Measurements from ENCODE around the gene KIAA0232. TPM values are rescaled to one million over a fixed set of nuclear protein-coding genes. Genes with fewer than 3 reads are reported as not detected.

Gene KIAA0232
- total and polyA plus RNA-seq, 4 donors: 8.9 to 34.4 (median 18.5) TPM

GRCh38 chr4:6781561-6781960, 966 bp upstream of the KIAA0232 start:
- DNase-seq (ENCODE audit: low spot score): no peak
- no peaks in the 10 kb centered on the region for H3K9me3 ChIP-seq (ENCODE audit: control insufficient read depth in 4 of 4, low read length in 3 of 4)
- no peaks in the 10 kb centered on the region for H3K36me3 ChIP-seq (ENCODE audit: control insufficient read depth in 4 of 4, insufficient read depth in 3 of 4, low read depth in 1 of 4, low read length in 3 of 4)
- no peaks in the 10 kb centered on the region for H3K27me3 ChIP-seq (ENCODE audit: control insufficient read depth in 4 of 4, insufficient read depth in 4 of 4, low read length in 3 of 4)
- no peak overlapping the region for H3K4me3 ChIP-seq (ENCODE audit: low read depth in 1 of 3, low read length in 3 of 3)
- 86% methylated on average over 6 of the region's 6 CpGs for WGBS
- TF ChIP-seq YY1 (IDR thresholded peaks at IDR 0.05) (no peak), GABPA (IDR thresholded peaks at IDR 0.05 in 1 of 2, conservative IDR thresholded peaks at IDR 0.05 in 1 of 2) (no peak), EGR1 (IDR thresholded peaks at IDR 0.05; ENCODE audit: low read depth in 2 of 2) (no peak), TAF1 (conservative IDR thresholded peaks at IDR 0.05) (no peak), ZBTB33 (IDR thresholded peaks at IDR 0.05) (no peak), FOXA2 (IDR thresholded peaks at IDR 0.05) (no peak), CTCF (IDR thresholded peaks at IDR 0.05; ENCODE audit: low read depth, low read length, missing input control) (no peak), FOXA1 (IDR thresholded peaks at IDR 0.05) (no peak)
- peaks cover 4 to 36% (median 28%) of the 10 kb centered on the region in 4 donors for H3K4me1 ChIP-seq (ENCODE audit: control insufficient read depth in 4 of 4, insufficient read depth in 4 of 4, low read length in 3 of 4)
- peak overlapping the region; percentile 12 to 52 for H3K9ac ChIP-seq (ENCODE audit: low read depth in 1 of 2, low read length in 2 of 2)
- H3K27ac ChIP-seq (ENCODE audit: low read depth in 1 of 2, low read length in 2 of 2): peak overlapping the region in 1 of 2 donors; percentile 90

- DNase-seq (ENCODE audit: low spot score): no peak
- H3K9me3 ChIP-seq (ENCODE audit: control insufficient read depth in 4 of 4, low read length in 3 of 4): no peaks in the 10 kb centered on the region
- no peak for TF ChIP-seq CTCF (IDR thresholded peaks at IDR 0.05; ENCODE audit: low read depth, low read length, missing input control)
- no peak for TF ChIP-seq YY1 (IDR thresholded peaks at IDR 0.05)
- no peak for TF ChIP-seq FOXA1 (IDR thresholded peaks at IDR 0.05)
- TF ChIP-seq GABPA (IDR thresholded peaks at IDR 0.05 in 1 of 2, conservative IDR thresholded peaks at IDR 0.05 in 1 of 2): no peak
- no peak for TF ChIP-seq ZBTB33 (IDR thresholded peaks at IDR 0.05)
- no peak for TF ChIP-seq RXRA (IDR thresholded peaks at IDR 0.05)
- no peak for TF ChIP-seq HNF4G (IDR thresholded peaks at IDR 0.05)
- no peak for TF ChIP-seq MAX (IDR thresholded peaks at IDR 0.05)
- no peak for TF ChIP-seq ATF3 (IDR thresholded peaks at IDR 0.05)
- TF ChIP-seq FOXA2 (IDR thresholded peaks at IDR 0.05): no peak
- TF ChIP-seq SP1 (IDR thresholded peaks at IDR 0.05): no peak
- no peak for TF ChIP-seq EGR1 (IDR thresholded peaks at IDR 0.05; ENCODE audit: low read depth in 2 of 2)
- no peak for TF ChIP-seq HNF4A (conservative IDR thresholded peaks at IDR 0.05)
- no peak for TF ChIP-seq NR2F2 (IDR thresholded peaks at IDR 0.05)
- no peak for TF ChIP-seq RAD21 (IDR thresholded peaks at IDR 0.05)
- peak overlapping the region in 1 of 2 donors; percentile 48 for H3K9ac ChIP-seq (ENCODE audit: low read depth in 1 of 2, low read length in 2 of 2)
- WGBS: under 1% methylated on average over 34 of the region's 34 CpGs
- H3K4me1 ChIP-seq (ENCODE audit: control insufficient read depth in 4 of 4, insufficient read depth in 4 of 4, low read length in 3 of 4): peaks cover 4 to 40% (median 29%) of the 10 kb centered on the region in 4 donors
- H3K36me3 ChIP-seq (ENCODE audit: control insufficient read depth in 4 of 4, insufficient read depth in 3 of 4, low read depth in 1 of 4, low read length in 3 of 4): peaks cover 0 to 2% (median under 1%) of the 10 kb centered on the region in 4 donors
- no peaks in the 10 kb centered on the region for H3K27me3 ChIP-seq (ENCODE audit: control insufficient read depth in 4 of 4, insufficient read depth in 4 of 4, low read length in 3 of 4)
- H3K27ac ChIP-seq (ENCODE audit: low read depth in 1 of 2, low read length in 2 of 2): peak overlapping the region; percentile 98
- peak overlapping the region; percentile 76 to 94 (median 84) for H3K4me3 ChIP-seq (ENCODE audit: low read depth in 1 of 3, low read length in 3 of 3)
Observed at GRCh38 chr4:6782846-6783110, 251 bp downstream of the KIAA0232 start.
